ENCODE results near the gene MKNK1. TPM values are rescaled to one million over a fixed set of nuclear protein-coding genes. Genes with fewer than 3 reads are reported as not detected.

Gene MKNK1
- total RNA-seq, 1 experiment from 2014 or later: 12.9 TPM

DNA sequence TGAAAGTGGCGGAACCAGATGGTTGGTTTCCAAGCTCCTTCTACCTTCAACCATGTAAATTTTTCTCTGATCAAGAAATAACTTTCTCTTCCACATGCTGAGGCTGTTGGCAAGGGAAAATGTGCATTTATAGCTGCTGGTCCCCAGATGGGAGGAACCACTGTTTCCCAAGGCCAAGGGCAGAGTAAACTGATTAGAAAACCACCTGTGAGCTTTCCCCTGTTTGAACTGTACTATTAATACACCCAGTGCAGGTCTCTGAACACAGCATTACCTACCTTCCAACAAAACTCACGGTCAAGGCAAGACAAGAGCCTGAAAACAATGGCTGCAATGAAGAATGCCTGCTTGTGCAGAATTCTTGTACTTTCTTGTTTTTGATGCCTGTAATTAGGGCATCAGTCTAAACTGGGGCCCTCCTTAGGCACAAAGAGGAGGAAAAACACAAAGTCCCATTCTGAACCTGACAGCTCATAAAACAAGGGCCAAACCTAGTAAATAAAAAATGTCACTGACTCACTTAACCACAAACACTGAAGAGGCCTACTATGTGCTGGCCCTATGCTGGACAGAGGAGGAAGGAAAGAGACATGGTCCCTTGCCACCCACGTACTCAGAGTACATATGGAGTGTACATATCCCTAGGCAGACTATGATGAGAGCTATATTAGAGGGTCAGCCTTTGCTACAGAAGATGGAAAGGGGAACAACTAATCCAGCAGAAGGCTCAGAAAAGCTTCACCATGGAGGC lies 2.6 kb downstream of the MKNK1 start:
- peaks cover 3% of the 10 kb centered on the region; the same call in 1 of the 2 replicates for H3K4me1 ChIP-seq (ENCODE audit: insufficient read depth, low read length)
- no peak overlapping the region for H3K56ac ChIP-seq (ENCODE audit: insufficient read length, low read depth, low read length)
- no peaks in the 10 kb centered on the region for H3K9me3 Mint-ChIP-seq
- no peak overlapping the region for H3K4me2 ChIP-seq (ENCODE audit: insufficient read depth, insufficient read length, low read length)
- peaks cover 2% of the 10 kb centered on the region for H3K79me1 ChIP-seq (ENCODE audit: insufficient read depth, low read depth, low read length, poor library complexity, severe bottlenecking)
- no peak overlapping the region for H3K27ac Mint-ChIP-seq
- no peak for DNase-seq
- TF ChIP-seq, protein P1, sequence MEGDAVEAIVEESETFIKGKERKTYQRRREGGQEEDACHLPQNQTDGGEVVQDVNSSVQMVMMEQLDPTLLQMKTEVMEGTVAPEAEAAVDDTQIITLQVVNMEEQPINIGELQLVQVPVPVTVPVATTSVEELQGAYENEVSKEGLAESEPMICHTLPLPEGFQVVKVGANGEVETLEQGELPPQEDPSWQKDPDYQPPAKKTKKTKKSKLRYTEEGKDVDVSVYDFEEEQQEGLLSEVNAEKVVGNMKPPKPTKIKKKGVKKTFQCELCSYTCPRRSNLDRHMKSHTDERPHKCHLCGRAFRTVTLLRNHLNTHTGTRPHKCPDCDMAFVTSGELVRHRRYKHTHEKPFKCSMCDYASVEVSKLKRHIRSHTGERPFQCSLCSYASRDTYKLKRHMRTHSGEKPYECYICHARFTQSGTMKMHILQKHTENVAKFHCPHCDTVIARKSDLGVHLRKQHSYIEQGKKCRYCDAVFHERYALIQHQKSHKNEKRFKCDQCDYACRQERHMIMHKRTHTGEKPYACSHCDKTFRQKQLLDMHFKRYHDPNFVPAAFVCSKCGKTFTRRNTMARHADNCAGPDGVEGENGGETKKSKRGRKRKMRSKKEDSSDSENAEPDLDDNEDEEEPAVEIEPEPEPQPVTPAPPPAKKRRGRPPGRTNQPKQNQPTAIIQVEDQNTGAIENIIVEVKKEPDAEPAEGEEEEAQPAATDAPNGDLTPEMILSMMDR (conservative IDR thresholded peaks at IDR 0.05): no peak
- H4K91ac ChIP-seq (ENCODE audit: insufficient read length, low read depth, low read length): no peak overlapping the region
- H4K8ac ChIP-seq (replicated peaks; ENCODE audit: insufficient read length, low read depth, low read length): no peak overlapping the region
- no peak overlapping the region for H3K4me3 Mint-ChIP-seq
- no peak overlapping the region for H3K14ac ChIP-seq (ENCODE audit: insufficient read depth, low read length)
- no peaks in the 10 kb centered on the region for H3K36me3 Mint-ChIP-seq (ENCODE audit: insufficient read depth in 1 of 3, low read depth in 3 of 3)
- no CpG with 5 or more reads among the region's 3 CpGs for WGBS (ENCODE audit: extremely low coverage, insufficient read length, low lambda C conversion rate)
- no peak overlapping the region for H3K27ac ChIP-seq (ENCODE audit: insufficient read length, low read depth, low read length)
- H3K4ac ChIP-seq (ENCODE audit: low read depth, low read length): no peak overlapping the region
- H3K79me2 ChIP-seq (ENCODE audit: insufficient read depth, low read length): no peaks in the 10 kb centered on the region
- no peak overlapping the region for H2BK12ac ChIP-seq (ENCODE audit: insufficient read length, low read depth, low read length)
- H3K27me3 Mint-ChIP-seq (ENCODE audit: low read depth): no peaks in the 10 kb centered on the region; the same call in 1 of the 2 replicates
- no peak overlapping the region for H2BK120ac ChIP-seq (ENCODE audit: low read depth, low read length, poor library complexity, severe bottlenecking)
- no peak overlapping the region for H3K9ac ChIP-seq (ENCODE audit: extremely low read depth, insufficient read length, low read length)
- H4K20me1 ChIP-seq (ENCODE audit: control insufficient read depth, insufficient read depth, insufficient read length): no peaks in the 10 kb centered on the region
- no peak overlapping the region for H4K5ac ChIP-seq (ENCODE audit: insufficient read length, low read depth, low read length)
- no peak overlapping the region for H3K18ac ChIP-seq (ENCODE audit: insufficient read length, low read depth, low read length)
- no peaks in the 10 kb centered on the region for H3K23me2 ChIP-seq (ENCODE audit: insufficient read length, low read depth, low read length, poor library complexity, severe bottlenecking)
- no peak overlapping the region for H2AFZ ChIP-seq (ENCODE audit: low read length)
- peaks cover 19 to 20% of the 10 kb centered on the region in 2 experiments for H3K4me1 Mint-ChIP-seq
- H2AK5ac ChIP-seq (ENCODE audit: insufficient read length, low read length): no peak overlapping the region
- no peak overlapping the region for H2BK20ac ChIP-seq (ENCODE audit: low read depth, low read length, poor library complexity, severe bottlenecking)
- H3K27me3 ChIP-seq (ENCODE audit: insufficient read depth, low read length): no peaks in the 10 kb centered on the region
- H2BK5ac ChIP-seq (ENCODE audit: insufficient read length, low read length): no peak overlapping the region
- H3T11ph ChIP-seq (ENCODE audit: low read length): no peak overlapping the region
- no peak overlapping the region for H3K23ac ChIP-seq (ENCODE audit: insufficient read length, low read depth, low read length)
- no peaks in the 10 kb centered on the region for H3K9me3 ChIP-seq (ENCODE audit: control insufficient read depth, low read depth, low read length)
- H2BK15ac ChIP-seq (ENCODE audit: low read depth, low read length): no peak overlapping the region

Data from H9 (cell line).